ENCODE results near the gene SV2C. TPM values are rescaled to one million over a fixed set of nuclear protein-coding genes. Genes with fewer than 3 reads are reported as not detected.

Gene SV2C
- total RNA-seq, 4 donors from 2014 or later = 0.18 to 0.85 (median 0.27) TPM; not detected in 1

GRCh38 chr5:76256116-76256889 lies 173.1 kb downstream of the SV2C start:
- H3K9me3 ChIP-seq = no peaks in the 10 kb centered on the region
- H3K4me3 ChIP-seq = no peak overlapping the region
- DNase-seq = peak; percentile 40 to 84 (median 59)
- no peaks in the 10 kb centered on the region for H3K36me3 ChIP-seq
- no peak overlapping the region for H3K27ac ChIP-seq
- no peaks in the 10 kb centered on the region for H3K4me1 ChIP-seq
- H3K27me3 ChIP-seq = no peaks in the 10 kb centered on the region
- TF ChIP-seq POLR2A (IDR thresholded peaks at IDR 0.05) = no peak
- TF ChIP-seq, protein P1, sequence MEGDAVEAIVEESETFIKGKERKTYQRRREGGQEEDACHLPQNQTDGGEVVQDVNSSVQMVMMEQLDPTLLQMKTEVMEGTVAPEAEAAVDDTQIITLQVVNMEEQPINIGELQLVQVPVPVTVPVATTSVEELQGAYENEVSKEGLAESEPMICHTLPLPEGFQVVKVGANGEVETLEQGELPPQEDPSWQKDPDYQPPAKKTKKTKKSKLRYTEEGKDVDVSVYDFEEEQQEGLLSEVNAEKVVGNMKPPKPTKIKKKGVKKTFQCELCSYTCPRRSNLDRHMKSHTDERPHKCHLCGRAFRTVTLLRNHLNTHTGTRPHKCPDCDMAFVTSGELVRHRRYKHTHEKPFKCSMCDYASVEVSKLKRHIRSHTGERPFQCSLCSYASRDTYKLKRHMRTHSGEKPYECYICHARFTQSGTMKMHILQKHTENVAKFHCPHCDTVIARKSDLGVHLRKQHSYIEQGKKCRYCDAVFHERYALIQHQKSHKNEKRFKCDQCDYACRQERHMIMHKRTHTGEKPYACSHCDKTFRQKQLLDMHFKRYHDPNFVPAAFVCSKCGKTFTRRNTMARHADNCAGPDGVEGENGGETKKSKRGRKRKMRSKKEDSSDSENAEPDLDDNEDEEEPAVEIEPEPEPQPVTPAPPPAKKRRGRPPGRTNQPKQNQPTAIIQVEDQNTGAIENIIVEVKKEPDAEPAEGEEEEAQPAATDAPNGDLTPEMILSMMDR (IDR thresholded peaks at IDR 0.05) = peak in 5 of 6 experiments; percentile 31 to 89 (median 81)

GRCh38 chr5:76257225-76257833 lies 174.1 kb downstream of the SV2C start:
- no peaks in the 10 kb centered on the region for H3K27me3 ChIP-seq
- H3K36me3 ChIP-seq = no peaks in the 10 kb centered on the region
- no peaks in the 10 kb centered on the region for H3K4me1 ChIP-seq
- H3K4me3 ChIP-seq = no peak overlapping the region
- no peak for DNase-seq
- no peaks in the 10 kb centered on the region for H3K9me3 ChIP-seq
- TF ChIP-seq, protein P1 (IDR thresholded peaks at IDR 0.05) = no peak
- no peak for TF ChIP-seq POLR2A (IDR thresholded peaks at IDR 0.05)
- H3K27ac ChIP-seq = no peak overlapping the region

- no peaks in the 10 kb centered on the region for H3K4me1 ChIP-seq
- no peak for DNase-seq
Measured at GRCh38 chr5:76257897-76258296, 174.7 kb downstream of the SV2C start.

GRCh38 chr5:76264681-76265080 lies 181.5 kb downstream of the SV2C start:
- H3K36me3 ChIP-seq = no peaks in the 10 kb centered on the region
- no peak for DNase-seq
- TF ChIP-seq, protein P1 (IDR thresholded peaks at IDR 0.05) = no peak
- no peak for TF ChIP-seq POLR2A (IDR thresholded peaks at IDR 0.05)
- no peaks in the 10 kb centered on the region for H3K27me3 ChIP-seq
- H3K27ac ChIP-seq = no peak overlapping the region
- H3K4me3 ChIP-seq = no peak overlapping the region
- no peaks in the 10 kb centered on the region for H3K4me1 ChIP-seq
- no peaks in the 10 kb centered on the region for H3K9me3 ChIP-seq

More at GRCh38 chr5:76257897-76258296, 174.7 kb downstream of the SV2C start:
- TF ChIP-seq POLR2A (IDR thresholded peaks at IDR 0.05) = no peak
- TF ChIP-seq, protein P1 (IDR thresholded peaks at IDR 0.05) = no peak
- Histone ChIP-seq H3K4me3 (no peak overlapping the region), H3K9me3 (no peaks in the 10 kb centered on the region), H3K36me3 (no peaks in the 10 kb centered on the region), H3K27ac (no peak overlapping the region), H3K27me3 (no peaks in the 10 kb centered on the region)

- no peak for DNase-seq
Measured at GRCh38 chr5:76269259-76269931, 186.2 kb downstream of the SV2C start.

More at GRCh38 chr5:76269259-76269931, 186.2 kb downstream of the SV2C start:
- Histone ChIP-seq H3K27ac (no peak overlapping the region), H3K9me3 (no peaks in the 10 kb centered on the region), H3K36me3 (no peaks in the 10 kb centered on the region), H3K4me1 (peaks cover 0 to 5% (median 0%) of the 10 kb centered on the region in 4 donors), H3K27me3 (no peaks in the 10 kb centered on the region), H3K4me3 (no peak overlapping the region)
- TF ChIP-seq POLR2A (IDR thresholded peaks at IDR 0.05) = no peak
- TF ChIP-seq, protein P1 (IDR thresholded peaks at IDR 0.05) = no peak
